Measurements from ENCODE around the gene HELLS. TPM values are rescaled to one million over a fixed set of nuclear protein-coding genes. Genes with fewer than 3 reads are reported as not detected.

HELLS gene
- total and polyA plus RNA-seq, 8 donors: 20.0 to 47.5 (median 35.7) TPM

DNA sequence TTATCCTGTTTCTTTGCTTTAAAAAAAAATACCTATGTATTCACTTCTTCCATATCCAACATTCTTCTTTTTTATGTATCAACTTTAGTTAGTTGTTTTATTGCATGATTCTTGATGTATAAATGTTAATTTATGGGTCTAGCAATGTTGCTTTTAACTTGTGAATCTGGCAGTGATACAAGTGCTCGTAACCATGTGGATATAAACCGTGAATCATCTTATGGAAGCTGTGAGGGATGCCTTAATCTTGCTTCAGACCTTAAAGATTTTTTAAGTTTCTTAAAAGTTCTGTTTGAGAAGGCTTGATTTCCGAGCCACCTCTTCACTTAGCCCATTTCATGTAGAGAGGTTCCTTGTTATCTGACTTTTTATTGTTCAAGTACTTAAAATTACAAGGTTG lies 25.9 kb downstream of the HELLS start:
- H3K9me3 ChIP-seq: no peaks in the 10 kb centered on the region
- no peaks in the 10 kb centered on the region for H3K27me3 ChIP-seq
- DNase-seq (no peak), ATAC-seq (no peak)
- no peak for TF ChIP-seq CTCF (IDR thresholded peaks at IDR 0.05)
- no peak overlapping the region for H3K4me3 ChIP-seq
- no peak overlapping the region for H3K27ac ChIP-seq
- H3K4me1 ChIP-seq: no peaks in the 10 kb centered on the region
- H3K36me3 ChIP-seq: no peaks in the 10 kb centered on the region
- intact Hi-C loops (cut with DNase I): no loop called here

DNA sequence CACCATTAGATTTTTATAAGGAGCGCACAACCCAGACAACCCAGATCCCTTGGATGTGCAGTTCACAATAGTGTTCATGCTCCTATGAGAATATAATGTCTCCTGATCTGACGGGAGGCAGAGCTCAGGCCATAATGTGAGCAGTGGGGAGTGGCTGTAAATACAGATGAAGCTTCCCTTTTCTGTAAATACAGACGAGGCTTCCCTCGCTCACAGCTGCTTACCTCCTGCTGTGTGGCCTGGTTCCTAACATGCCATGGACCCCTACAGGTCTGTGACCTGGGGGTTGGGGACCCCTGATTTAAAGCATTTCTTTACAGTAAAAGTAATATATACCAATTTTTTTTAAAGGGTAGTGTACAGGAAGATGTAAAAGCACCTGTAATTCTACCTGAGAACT lies 33.2 kb downstream of the HELLS start:
- Histone ChIP-seq H3K4me1 (no peaks in the 10 kb centered on the region), H3K36me3 (peaks cover 0 to 8% of the 10 kb centered on the region in 2 donors), H3K27ac (no peak overlapping the region), H3K27me3 (no peaks in the 10 kb centered on the region), H3K9me3 (no peaks in the 10 kb centered on the region), H3K4me3 (no peak overlapping the region)
- ATAC-seq (no peak), DNase-seq (no peak)
- intact Hi-C loops (cut with DNase I): no loop called here
- no peak for TF ChIP-seq CTCF (IDR thresholded peaks at IDR 0.05)

DNA sequence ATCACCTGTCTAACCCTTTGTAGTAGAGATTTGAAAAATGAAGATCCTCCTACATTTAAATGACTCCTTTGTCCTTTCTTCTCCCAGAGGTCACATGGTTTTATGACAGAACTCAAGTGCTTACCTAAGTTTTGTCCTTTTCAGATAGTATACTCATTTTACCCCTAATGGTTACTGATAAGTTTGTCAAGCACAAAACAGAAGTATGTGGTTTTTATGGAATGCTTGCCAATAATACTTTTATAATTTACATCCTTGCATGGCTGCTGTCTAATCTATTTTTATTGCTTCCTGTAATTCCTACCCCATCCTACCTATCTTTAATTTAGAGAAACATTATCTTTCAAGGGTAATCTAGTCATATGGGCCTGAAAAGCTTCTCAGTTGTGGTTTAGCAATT lies 37.5 kb downstream of the HELLS start:
- peaks cover 0 to 8% of the 10 kb centered on the region in 2 donors for H3K36me3 ChIP-seq
- H3K4me1 ChIP-seq: no peaks in the 10 kb centered on the region
- H3K4me3 ChIP-seq: no peak overlapping the region
- ATAC-seq: no peak
- no peak for TF ChIP-seq CTCF (IDR thresholded peaks at IDR 0.05)
- intact Hi-C loops (cut with DNase I): no loop called here
- no peak for DNase-seq
- no peaks in the 10 kb centered on the region for H3K27me3 ChIP-seq
- no peaks in the 10 kb centered on the region for H3K9me3 ChIP-seq
- H3K27ac ChIP-seq: no peak overlapping the region

GRCh38 chr10:94591461-94592205 lies 46.0 kb downstream of the HELLS start:
- no peaks in the 10 kb centered on the region for H3K4me1 ChIP-seq
- H3K9me3 ChIP-seq: no peaks in the 10 kb centered on the region
- peaks cover 0 to 26% of the 10 kb centered on the region in 2 donors for H3K36me3 ChIP-seq
- ATAC-seq (no peak), DNase-seq (no peak)
- no peak overlapping the region for H3K27ac ChIP-seq
- TF ChIP-seq CTCF (IDR thresholded peaks at IDR 0.05): no peak
- intact Hi-C loops (cut with DNase I): no loop called here
- no peak overlapping the region for H3K4me3 ChIP-seq
- no peaks in the 10 kb centered on the region for H3K27me3 ChIP-seq

DNA sequence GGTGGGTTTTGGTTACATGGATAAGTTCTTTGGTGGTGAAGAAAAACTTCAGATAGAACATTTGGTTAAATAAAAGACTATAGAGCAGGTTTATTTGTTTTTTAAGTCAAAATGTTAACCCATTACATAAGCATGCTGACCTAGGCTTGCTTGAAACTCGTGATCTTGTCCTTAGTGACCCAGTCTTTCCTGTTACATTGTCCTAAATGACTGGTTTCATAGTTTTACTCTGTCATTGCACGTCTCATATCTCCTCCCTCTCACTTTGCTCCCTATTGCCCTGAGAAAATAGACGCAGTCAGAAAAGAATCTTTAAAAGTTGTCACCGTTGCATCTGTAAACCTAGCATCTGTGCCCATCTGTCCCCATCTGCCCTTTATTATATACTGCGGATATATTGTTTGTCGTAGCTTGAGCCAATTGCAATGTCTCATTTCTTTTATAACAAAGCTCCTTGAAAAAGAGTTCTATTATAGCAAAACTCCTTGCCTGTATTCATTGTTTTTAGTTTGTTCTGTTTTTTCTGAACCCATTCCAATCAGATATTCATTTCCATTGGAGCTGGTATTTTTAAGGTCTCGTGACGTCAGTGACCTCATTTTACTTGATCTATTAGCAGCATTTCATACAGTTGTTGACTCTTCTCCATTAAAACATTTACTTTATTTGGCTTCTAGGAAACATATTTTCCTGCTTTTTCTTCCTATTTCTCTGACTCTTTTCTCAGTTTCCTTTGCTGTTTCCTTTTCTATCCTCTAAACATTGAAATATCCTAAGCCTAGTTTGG lies 57.3 kb downstream of the HELLS start:
- Histone ChIP-seq H3K4me3 (no peak overlapping the region), H3K27ac (no peak overlapping the region), H3K36me3 (no peaks in the 10 kb centered on the region), H3K27me3 (no peaks in the 10 kb centered on the region), H3K4me1 (no peaks in the 10 kb centered on the region), H3K9me3 (no peaks in the 10 kb centered on the region)
- DNase-seq: no peak
- intact Hi-C loops (cut with DNase I): no loop called here
- TF ChIP-seq CTCF (IDR thresholded peaks at IDR 0.05): no peak
- no peak for ATAC-seq
